Sigmoid colon (tissue), 4 donors: Measurements from ENCODE around the gene ARHGAP27.

ENCODE experiments used
- POLR2A ChIP-seq, 2 donors: fragments of 450-650 bp; IDR thresholded peaks; one replicate each; pipeline ENCODE4 v1.6.1; 2016; ENCODE audit warnings: antibody characterized with exemption in 2 of 2, mild to moderate bottlenecking in 2 of 2, moderate library complexity in 2 of 2
- POLR2AphosphoS5 ChIP-seq, 4 donors: sonication (generic); formaldehyde crosslinking; IDR thresholded peaks; one replicate each; pipeline ENCODE4 v1.6.1; 2017; ENCODE audit warnings: antibody characterized with exemption in 4 of 4
- TF ChIP-seq, protein P1 (sequence below), 4 experiments: fragments of 450-650 bp in 3 of 4; fragments of 200-600 bp in 1 of 4; IDR thresholded peaks; one replicate each; pipeline ENCODE4 v1.5.1; 2016 to 2019; ENCODE audit warnings: antibody characterized with exemption in 4 of 4, mild to moderate bottlenecking in 3 of 4, moderate library complexity in 2 of 4

DNA sequence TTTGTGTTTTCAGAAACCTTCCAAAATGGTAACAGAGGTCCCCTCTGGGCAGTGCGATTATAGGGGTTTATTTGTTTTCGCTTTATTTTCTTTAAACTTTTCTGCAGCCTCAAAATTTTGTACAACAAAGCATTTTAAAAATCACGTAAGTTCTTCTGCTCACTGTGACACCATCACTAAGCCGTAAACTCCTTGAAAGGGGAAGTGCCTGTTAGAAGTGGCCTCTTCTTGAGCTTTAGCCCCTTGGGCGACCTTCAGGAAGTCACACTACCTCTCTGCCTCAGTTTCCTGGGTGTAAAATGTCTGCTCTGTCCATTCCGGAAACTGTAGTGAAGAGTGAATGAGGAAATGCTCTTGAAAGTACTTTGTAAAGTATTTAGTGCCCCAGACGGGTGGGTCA, 26.6 kb downstream of the ARHGAP27 start:
- TF ChIP-seq POLR2A (IDR thresholded peaks at IDR 0.05): no peak
- TF ChIP-seq, protein P1, sequence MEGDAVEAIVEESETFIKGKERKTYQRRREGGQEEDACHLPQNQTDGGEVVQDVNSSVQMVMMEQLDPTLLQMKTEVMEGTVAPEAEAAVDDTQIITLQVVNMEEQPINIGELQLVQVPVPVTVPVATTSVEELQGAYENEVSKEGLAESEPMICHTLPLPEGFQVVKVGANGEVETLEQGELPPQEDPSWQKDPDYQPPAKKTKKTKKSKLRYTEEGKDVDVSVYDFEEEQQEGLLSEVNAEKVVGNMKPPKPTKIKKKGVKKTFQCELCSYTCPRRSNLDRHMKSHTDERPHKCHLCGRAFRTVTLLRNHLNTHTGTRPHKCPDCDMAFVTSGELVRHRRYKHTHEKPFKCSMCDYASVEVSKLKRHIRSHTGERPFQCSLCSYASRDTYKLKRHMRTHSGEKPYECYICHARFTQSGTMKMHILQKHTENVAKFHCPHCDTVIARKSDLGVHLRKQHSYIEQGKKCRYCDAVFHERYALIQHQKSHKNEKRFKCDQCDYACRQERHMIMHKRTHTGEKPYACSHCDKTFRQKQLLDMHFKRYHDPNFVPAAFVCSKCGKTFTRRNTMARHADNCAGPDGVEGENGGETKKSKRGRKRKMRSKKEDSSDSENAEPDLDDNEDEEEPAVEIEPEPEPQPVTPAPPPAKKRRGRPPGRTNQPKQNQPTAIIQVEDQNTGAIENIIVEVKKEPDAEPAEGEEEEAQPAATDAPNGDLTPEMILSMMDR (IDR thresholded peaks at IDR 0.05): no peak
- TF ChIP-seq POLR2AphosphoS5 (IDR thresholded peaks at IDR 0.05): no peak
